HG02571 (cell line): ENCODE data around the gene PLAC8L1.
A peak's percentile ranks its signal among the peaks of the same experiment; 100 is the strongest.

Experiments used
- ATAC-seq: cut with Tn5 transposase; IDR thresholded peaks from one replicate; pipeline ENCODE4 v1.9.1; 2021; ENCODE audit warnings: mild to moderate bottlenecking, moderate library complexity; ENCODE audit not compliant: unreplicated experiment

Gene PLAC8L1

DNA sequence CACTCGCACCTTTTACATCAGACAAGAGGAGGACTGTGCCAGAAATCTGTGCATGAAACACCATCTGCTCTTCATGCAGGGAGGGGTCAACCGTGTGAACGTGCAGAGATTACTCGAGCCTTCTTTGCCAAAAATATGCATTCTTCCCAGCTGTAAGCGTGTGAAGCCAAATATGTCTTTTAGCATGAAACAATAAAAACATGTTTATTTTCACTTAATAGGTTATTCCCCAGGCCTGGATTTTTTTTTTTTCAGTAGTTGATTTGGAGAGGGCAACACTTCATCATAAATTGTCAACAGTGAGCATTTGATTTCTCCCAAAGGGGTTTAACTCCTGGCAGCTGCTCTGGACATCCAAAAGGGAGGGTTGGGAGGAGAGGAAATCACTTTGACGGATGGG lies 23.8 kb downstream of the PLAC8L1 start:
- ATAC-seq, result no peak

- ATAC-seq, result no peak
These were observed 25.5 kb downstream of the PLAC8L1 start for GRCh38 chr5:146079695-146080373.

DNA sequence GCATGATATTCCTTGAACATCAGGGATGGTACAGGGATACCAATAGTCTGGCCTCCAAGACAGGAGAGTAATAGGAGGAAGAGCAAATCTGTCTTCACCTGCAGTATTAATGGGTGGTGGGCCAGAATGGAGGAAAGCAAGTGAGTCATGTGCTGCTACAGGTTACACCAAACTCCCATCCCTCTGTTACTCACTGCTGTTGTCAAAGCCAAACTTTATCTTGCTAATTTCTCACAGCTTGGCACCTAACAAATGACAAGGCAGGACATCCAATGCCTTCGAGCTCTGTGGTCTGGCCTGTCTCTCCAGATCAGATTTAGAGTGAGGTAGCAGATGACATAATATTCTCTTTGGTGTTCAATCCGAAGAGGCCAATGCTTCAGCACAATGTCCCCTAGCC lies 26.8 kb downstream of the PLAC8L1 start:
- ATAC-seq, result no peak

DNA sequence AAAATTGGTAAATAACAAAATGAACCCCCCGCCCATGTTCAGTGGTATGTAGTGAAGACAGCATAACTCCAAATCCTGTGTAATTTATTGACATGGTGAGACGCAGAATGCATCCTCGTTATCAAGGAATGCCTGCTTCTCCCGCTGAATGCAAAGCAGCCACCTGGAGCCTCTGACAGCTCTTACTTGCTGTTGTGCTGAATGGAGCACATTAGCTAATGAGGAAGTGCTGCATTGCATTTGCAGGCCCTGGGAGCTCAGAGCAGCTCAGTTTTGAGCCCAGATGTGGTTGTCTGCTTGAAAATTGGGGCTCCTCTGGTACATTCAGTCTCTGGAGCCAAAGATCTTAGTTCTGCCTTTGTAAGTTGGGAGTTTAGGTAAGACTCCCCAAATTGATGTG lies 28.9 kb downstream of the PLAC8L1 start:
- no peak for ATAC-seq

DNA sequence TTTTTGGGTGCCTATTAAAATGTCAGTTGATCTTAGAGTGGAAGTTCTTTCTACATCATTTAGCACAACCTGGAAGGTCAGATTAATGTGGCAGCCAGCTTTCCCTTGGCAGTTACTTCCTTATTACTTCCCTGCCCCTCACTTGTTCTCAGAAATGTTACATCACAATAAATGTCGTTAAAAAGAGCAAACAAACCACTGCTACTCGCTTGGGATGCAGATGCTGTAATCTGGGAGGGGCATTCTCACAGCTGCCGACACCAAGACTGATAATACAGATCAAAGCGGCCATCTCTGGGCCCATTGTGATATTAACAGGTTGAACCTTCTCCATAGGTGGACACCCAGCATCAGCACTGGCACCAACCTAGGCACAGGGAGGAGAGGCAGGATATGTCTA lies 29.3 kb downstream of the PLAC8L1 start:
- no peak for ATAC-seq

- no peak for ATAC-seq
These were observed 32.0 kb downstream of the PLAC8L1 start for GRCh38 chr5:146073239-146073900.

DNA sequence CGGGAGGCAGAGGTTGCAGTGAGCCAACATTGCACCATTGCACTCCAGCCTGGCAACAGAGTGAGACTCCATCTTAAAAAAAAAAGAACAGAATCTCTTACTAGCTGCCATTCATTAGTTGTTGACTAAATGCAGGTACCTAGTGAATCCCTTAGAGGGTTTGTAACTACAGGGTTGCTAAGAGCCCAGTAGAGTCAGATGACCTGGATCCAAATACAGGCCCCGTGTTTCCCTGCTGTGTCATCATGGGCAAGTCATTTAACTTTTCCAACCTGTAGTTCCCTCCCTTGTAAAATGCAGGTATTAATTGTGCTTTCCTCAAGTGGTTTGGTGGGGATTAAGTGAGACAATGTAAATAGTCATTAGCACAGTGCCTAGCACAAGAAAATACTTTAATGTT lies 32.8 kb downstream of the PLAC8L1 start:
- ATAC-seq, result no peak

GRCh38 chr5:146071171-146071570 lies 34.2 kb downstream of the PLAC8L1 start:
- ATAC-seq, result no peak

DNA sequence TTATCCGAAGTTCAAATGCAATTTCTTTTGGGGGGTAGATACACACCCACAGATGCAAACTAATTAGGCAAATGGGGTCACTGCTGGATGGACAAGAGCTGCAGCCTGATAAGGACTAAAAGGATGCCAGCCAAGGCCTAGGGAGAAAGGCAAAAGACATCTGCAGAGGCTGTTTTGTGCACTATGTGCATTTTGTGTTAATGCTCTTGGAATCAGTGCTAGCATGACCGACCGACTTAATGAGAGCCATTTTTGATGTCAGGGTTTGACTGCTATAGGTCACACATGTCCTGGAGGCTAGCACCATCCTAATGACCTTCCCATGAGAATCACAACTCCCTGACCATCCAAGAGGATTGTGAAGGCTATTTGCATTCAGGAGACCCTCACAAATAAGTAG lies 34.6 kb downstream of the PLAC8L1 start:
- no peak for ATAC-seq

DNA sequence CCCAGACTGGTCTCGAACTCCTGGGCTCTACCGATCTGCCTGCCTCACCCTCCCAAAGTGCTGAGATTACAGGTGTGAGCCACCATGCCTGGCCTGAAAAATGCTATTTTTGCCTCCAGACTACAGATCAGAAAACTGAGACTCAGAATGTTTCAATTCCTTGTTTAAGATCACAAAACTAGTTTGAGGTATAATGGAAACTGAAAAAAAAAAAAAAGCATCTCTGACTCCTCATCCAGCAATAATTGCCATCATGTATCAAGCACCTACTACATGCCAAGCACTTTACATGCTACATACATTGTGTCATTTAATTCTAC lies 35.6 kb downstream of the PLAC8L1 start:
- no peak for ATAC-seq

- peak; percentile 69 for ATAC-seq
These were observed 36.2 kb downstream of the PLAC8L1 start for GRCh38 chr5:146068977-146069779.

DNA sequence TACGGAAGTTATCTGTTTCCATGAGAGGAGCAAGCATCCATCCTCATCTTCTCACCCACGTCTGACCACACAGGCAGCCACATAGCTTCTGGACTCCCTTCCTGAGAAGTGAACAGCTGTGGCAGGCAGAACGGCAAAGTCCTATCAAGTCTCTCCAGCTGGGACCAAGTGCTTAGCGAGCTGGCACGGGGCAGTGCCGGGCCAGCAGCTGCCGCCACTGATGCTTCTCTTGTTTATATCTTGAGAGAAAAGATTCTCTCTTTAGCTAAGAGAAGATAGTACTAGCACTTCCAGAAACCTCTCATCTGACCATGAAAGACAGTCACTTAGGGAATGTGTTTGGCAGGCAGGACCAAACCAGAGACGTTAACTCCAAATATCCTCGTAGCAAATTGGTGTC lies 37.2 kb downstream of the PLAC8L1 start:
- no peak for ATAC-seq

- no peak for ATAC-seq
These were observed 38.4 kb downstream of the PLAC8L1 start for GRCh38 chr5:146066968-146067367.

DNA sequence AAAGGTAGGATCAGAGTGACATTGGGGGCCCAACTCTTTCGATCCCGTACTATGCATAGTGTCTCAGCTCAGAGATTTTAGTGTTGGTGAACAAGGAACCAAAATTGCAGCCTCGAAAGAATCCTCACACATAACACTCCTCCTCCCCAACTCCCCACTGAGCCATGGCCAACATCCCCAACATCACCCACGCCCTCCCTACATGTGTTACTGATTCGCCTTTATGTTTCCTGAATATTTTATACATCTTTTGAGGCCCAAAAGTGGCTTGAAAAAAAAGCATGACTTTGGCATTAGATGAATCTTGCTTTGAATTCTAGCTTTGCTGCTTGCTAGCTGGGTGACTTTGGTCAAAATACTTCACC lies 45.2 kb downstream of the PLAC8L1 start:
- ATAC-seq, result no peak

DNA sequence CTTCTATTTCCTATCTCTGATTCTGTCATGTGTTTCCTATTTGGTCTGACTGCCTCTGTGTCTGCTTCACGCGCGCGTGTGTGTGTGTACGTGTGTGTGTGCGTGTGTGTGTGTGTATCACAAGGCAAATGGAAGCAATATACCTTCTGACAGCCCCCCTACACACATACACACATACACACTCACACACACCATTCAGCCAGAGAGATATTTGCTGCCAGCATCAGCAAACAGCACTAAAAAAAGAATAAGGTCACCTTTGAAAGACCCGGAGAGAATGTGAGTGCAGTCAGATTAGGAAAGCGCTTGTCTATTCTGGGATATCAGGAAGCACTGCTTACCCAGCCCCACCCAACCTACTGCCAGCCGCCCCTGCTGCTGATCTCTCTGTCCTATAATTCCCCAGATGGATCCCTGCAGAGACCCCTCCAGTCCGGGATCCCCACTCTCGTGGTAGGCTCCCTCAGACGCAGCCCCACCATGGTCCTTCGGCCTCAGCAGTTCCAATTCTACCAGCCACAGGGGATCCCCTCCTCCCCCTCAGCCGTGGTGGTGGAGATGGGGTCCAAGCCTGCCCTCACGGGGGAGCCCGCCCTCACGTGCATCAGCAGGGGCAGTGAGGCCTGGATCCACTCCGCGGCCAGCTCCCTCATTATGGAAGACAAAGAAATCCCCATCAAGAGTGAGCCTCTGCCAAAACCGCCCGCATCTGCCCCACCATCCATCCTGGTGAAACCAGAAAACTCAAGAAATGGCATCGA lies 45.7 kb downstream of the PLAC8L1 start:
- ATAC-seq, result no peak

DNA sequence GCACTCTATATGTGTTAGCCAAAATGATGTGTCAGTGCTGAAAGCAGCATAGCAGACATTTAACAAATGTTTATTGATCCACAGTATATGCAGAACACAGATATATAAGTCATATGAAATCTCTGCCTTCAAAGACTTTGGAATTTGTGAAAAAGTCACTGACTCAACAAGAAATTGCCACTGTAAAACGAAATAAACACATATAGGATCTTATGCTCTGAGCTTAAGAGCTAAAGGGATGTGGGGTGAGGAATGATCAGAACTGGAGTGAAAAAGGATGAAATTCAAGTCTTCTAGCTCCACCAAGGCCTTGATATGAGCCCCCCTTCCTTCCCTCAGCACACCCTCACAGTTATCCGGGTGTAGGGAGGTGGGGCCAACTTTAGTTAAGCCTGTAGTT lies 49.9 kb downstream of the PLAC8L1 start:
- ATAC-seq, result no peak

GRCh38 chr5:146052780-146053179 lies 52.6 kb downstream of the PLAC8L1 start:
- ATAC-seq, result no peak

- ATAC-seq, result no peak
These were observed 53.7 kb downstream of the PLAC8L1 start for GRCh38 chr5:146051678-146052077.

DNA sequence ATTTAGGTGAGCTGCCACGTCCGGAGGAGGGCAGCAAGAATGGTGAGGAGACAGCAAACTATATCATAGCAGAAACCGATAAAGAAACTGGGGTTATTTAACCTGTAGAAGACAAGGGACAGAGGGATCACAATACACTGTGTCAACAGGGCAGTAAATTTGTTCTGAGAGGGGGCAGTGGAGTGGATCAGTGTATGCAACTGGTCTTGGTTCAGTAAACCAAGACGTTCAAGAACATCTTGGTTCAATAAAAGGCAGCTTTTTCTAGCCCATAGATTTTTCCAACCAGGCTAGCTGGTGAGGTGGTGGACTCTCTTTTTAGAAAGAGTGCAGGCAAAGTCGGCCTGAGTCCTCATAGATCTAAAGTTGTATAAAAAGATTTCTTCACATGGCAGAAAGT lies 55.3 kb downstream of the PLAC8L1 start:
- no peak for ATAC-seq

- no peak for ATAC-seq
These were observed 55.7 kb downstream of the PLAC8L1 start for GRCh38 chr5:146049704-146050026.

DNA sequence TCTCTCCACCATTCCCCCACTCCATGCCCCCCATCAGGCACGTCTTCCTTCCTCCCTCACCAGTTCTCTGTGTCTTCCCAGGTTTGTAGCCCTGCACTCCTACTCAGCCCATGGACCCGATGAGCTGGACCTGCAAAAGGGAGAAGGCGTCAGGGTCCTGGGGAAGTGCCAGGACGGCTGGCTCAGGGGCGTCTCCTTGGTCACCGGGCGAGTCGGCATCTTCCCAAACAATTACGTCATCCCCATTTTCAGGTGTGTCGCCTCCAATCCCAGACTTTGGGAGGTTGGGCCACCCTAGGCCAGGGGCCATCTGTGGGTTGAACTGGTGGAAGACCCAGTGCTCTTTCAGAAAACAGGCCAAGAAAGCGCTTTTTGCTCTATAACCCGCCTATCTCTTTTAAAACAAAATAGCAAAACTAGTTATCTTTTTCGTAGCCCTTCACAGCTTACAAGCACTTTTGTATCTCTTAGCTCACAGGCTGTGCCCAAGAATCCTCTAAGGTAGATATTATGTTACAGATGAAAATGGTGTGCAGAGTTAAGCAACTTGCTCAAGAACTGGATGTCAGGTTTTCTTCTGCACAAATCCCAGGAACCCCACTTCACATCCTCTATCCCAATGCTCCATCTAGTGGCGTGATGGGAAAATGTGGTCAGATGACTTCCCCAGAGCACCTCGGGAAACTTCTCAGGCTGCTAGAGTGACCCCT lies 56.2 kb downstream of the PLAC8L1 start:
- no peak for ATAC-seq
